Measurements from ENCODE around the gene LMO4.
A peak's percentile ranks its signal among the peaks of the same experiment; 100 is the strongest.

LMO4 gene, protein sequence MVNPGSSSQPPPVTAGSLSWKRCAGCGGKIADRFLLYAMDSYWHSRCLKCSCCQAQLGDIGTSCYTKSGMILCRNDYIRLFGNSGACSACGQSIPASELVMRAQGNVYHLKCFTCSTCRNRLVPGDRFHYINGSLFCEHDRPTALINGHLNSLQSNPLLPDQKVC

DNA sequence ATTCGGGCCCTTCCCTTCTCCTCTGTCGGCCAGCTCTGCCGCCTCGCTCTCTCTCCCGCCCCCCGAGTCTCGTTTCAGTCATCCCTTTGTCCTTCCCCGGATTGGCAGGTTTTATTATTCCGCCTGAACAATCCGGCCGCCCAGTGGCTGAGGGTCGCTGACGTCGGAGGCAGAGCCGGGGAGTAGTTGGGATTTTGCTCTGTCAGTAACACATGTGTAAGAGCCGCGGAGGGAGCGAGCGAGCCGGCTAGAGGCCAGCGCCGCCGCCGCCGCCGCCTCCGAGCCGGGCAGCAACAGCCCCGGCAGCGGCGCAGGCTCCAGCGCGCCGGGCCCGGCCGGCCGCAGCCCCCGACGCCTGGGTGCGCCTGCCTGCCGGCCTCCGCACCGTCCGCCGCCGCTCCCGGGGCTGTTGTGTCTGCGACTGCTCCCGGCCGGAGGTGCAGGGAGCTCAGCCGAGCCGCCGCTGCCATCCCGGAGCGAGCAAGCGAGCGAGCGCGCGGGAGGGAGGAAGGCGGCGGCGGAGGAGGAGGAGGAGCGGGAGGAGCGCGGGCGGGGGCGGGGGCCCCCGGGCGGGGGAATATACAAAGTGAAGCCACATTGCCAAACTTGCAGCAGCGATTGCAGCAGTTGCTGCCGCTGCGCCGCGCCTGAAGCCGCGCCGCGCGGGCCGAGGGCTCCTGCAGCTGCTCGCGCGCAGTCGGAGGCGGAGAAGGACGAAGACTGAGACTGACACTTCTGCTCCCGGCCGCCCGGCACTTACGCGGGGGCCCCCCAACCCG is at the start of gene LMO4:
Gene LMO4 (plus strand): TSS at position 609 of the 779 bp plus-strand sequence. CDS start 3,136 bp downstream, outside the sequence.
- DNase-seq: peak; percentile 95 to 97

GRCh38 chr1:87279536-87279875 is 49.2 kb upstream of the LMO4 start:
- DNase-seq: no peak

DNA sequence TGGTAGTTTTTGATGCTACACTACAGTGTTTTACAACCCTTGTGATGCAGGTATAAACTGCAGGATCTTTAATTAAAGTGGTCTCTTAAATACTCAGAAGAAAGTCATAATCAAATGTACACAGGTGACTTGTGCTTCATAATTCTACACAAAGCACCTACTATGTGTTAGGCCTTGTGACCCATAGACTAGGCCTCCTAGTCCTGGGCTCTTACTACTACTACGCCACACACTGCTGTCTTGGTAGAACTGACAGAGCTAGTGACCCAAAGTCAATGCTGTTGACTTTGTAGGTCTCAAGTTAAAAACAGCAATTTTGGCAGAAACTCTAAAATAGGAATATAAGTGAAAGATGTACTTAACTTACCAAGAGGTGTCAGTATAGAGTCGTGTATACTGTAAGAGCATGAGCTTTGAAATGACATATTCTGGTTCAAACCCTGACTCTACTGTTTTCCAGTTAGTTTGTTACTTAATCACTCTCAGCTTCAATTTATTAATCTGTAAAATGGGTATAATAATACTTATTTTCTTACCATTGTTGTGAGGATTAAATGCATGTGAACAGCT is 48.6 kb upstream of the LMO4 start:
- DNase-seq: peak in 1 of 2 experiments; percentile 3

DNA sequence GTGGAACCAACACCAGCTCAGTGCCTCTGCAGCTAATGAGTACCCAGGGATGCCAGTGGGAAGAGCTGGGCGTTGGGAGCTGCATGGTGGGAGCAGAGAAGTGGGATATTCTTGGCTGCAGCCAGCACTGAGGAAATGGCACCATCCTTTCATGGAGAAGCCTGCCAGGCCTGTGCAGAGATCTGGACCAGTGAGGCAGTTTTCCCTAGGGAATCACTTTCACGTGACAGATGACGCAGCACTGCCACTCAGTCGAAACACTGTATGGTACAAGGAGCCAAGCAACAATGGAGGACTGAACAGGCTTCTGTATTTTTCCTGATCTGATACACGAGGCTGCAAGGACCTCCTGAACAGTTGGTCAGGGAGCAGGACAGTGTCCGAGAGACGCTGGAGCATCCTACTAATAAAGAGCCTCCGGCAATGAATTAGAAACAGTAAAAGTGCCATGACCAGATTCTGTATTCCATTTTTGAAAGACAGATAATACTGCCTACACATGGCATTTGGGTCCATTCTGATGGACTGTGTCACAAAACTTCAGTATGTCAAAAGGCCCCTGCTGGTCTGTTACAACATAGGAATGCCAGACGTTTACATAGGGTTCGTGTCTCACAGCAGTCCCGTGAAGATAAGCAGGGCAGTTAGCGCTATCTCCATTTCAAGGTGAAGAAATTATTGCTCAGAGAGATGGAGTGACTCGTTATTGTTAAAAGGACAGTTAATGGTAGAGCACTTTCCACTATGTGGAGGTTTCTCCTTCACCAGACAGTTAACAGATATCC is 44.0 kb upstream of the LMO4 start:
- DNase-seq: no peak

DNA sequence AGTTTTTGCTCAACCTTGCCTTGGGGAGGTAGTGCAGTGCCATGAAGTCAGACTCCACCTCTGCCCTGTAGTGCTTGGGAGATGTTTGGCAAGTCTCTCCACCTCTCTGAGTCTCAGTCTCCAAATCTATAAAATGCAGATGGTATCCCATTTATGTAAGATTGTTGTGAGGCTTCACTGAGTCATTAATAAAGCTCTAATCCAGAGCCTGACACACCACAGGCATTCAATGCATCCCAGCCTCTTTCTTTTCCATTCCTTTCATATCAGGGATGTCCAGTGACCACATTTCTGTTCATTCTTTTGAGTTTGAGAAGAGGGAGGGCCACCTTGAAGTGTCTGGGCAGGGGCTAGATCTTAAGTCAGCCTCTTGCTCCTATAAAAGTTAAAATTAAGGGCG is 37.6 kb upstream of the LMO4 start:
- no peak for DNase-seq

- peak; percentile 46 to 49 for DNase-seq
Measured at GRCh38 chr1:87292684-87293493, 35.8 kb upstream of the LMO4 start.

DNA sequence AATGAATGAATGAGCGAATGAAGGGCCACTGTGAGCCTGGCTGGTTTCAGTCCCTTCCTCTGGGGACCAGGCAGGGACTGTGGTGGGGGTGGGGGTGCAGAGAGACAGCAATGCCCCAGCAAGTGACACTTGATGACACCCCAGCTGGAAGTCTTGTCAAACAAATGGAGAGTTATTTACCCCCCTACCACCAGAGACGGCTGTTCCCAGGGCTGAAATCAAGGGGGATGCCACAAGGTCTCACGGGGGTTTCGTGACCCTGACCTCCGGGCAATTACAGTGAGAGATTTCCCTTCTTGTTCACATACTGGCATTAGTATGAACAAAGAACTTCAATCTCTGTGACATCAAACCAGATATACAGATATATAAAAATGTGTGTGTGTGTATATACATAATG is 34.0 kb upstream of the LMO4 start:
- DNase-seq: no peak

DNA sequence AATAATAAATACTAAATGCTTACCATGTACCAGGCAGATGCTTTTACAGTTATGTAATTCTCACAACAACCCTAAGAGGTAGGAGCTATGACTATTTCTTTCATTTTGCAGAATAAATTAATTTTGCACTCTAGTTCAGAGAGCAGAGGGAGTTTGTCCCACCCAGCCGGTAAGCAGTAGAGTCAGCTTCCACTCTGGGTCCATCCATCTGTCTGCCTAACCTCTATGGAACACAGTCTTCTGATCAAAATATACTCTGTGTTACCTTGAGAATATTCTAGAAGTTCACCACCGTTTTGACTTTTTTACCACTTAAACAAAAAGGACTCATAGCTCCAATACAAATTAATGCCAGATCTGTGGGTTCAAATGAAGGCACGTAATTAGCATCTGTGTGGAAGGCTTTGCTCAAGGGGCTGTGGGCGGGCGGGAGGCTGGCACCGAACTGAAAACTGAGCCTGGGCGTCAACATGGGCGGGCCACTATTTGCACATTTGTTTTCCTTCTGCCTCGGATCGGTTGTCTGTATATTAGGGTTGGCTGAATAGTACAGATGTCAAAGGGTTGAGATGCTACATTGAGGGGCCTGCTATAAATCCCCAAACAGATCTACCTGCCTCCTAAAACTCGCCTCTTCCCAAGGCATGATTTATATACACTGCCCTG is 33.1 kb upstream of the LMO4 start:
- DNase-seq: no peak

DNA sequence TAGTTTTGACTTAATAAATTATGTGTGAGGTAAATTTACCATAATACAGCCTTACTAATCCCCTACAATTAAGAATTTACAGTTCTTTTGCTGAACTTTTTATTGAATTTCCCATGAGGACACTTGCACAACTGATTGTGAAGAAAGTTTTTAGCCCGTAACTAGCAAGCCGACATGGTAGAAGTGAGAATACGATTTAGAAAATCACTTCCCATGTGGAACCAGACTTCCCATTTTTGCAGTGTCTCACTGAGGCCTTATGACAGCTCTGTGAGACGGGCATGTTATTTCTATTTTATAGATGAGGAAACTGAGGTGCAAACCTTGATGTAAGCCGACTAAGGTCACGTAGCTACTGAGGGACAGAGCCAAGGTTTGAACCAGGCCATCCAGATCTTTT is 32.5 kb upstream of the LMO4 start:
- no peak for DNase-seq

DNA sequence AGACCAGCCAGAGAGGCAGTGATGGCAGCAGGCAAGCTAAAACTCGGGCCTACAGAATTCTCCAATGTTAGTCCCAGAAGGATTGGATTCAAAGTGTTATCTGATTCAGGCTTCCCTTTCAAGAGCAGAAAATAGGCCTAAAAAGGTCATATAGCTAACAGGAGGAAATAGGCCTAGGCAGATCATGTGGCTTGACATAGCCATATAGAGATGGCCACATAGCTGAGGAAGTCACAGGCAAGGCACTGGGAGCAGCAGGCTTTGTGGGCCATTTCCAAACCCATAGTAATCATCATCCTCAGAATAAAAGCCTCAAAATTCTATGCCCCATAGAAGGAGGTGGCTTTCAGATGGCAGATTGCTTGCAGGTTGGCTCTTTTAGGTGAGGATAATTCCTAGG is 29.0 kb upstream of the LMO4 start:
- DNase-seq: no peak

DNA sequence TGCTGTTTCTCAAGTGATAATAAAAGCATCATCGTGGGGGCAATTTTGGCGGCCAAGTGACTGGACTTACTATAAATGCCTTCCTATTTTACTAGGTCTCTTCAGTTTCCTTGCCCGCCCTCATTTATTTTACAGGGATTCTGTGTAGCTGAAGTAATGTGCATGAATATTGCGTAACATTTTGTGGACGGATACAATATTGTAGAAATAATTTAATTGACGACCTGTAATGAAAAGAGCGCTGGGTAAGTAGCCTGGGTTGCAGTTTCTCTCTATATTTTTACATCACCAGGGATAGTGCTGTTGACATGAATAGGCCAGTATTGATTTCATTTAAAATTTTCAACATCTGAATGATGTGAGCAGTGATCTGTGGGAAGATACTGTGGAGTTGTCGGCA is 28.1 kb upstream of the LMO4 start:
- DNase-seq: no peak

DNA sequence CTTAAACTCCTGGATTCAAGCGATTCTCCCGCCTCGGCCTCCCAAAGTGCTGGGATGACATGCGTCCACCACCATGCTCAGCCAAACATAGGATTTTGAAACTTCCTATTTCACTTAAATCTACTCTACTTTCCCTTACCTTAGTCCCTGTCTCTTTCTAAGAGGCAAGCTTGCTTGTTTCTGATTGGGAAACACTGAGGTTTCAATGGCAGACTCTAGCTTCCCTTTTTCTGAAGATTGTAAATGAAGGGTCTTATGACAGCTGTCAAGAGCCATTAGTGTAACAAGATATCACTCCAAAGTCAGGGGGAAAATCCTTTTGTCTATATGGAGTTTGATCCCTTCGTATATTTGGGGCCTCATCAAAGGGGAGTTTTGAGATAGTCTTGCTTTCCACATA is 23.5 kb upstream of the LMO4 start:
- DNase-seq: no peak

DNA sequence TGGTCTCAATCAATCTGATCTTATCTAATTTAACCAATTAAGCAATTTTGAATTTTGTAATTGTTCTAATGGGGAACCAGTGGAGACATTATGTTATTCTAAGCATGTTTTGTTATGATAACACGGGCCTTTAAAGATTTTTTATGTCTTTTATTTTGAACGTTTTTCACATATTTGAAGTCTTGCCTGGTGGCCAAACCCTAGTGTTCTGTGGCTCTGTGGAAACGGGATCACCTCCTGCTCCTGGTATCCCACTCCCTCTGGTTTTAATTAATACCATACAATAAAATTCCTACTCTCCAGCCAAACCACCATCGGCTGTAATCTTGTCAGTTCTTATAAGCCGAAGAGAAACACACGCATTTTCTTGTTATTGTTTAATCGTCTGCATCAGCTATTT is 22.9 kb upstream of the LMO4 start:
- DNase-seq: no peak

DNA sequence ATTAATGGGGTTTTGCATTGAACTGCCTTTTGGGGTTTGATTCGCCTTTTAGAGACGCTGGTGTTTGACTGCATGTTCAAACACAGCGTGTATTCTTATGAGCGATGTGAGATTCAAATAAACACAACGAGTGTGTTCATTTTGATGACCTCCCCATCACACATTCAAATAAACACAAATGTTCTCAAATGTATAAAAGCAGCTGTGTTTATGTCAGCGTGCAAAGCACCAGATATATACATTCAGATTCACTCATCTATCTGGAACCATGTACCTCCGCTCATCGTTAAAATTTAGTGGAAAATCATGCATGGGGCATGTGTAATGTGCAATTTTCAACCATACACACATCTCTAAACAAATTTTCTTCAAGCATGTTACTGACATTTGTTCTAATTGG is 21.4 kb upstream of the LMO4 start:
- DNase-seq: no peak

DNA sequence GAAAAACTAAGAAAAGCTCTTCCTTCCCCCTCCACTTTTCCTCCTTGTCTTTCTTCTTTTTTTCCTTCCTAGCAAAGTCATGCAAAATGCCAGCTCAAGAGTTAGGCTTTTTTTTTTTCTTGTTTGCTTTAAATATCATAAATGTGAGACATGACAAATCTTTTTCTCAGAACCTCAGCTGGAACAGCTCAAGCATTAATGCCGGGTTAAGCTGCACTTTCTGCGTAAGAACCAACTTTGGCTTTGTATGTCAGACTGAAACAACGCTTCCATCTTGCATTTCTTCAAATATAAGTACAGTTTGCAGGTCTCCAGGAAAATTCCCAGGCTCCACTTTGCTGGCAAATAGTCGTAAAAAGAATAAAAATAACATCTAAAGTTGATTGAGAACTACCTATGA is 20.7 kb upstream of the LMO4 start:
- no peak for DNase-seq

DNA sequence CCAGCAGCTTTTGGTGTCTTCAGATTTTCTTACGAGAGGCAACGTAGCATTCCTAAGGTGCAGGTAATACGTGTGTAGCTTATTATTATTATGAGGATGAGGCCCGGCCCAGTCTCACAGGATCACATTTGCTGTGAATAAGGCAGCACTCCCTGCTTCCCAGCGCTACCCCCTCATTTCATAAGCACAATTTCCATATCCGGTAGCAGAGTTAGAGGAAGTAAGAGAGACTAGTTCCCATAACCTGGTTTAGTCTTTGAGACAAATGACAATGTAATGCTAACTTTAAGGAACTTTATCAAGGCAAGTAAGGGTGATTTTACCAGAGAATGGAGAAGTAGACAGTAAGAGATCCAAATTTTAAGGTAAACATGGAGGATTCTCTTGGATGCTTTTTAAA is 14.6 kb upstream of the LMO4 start:
- DNase-seq: no peak

DNA sequence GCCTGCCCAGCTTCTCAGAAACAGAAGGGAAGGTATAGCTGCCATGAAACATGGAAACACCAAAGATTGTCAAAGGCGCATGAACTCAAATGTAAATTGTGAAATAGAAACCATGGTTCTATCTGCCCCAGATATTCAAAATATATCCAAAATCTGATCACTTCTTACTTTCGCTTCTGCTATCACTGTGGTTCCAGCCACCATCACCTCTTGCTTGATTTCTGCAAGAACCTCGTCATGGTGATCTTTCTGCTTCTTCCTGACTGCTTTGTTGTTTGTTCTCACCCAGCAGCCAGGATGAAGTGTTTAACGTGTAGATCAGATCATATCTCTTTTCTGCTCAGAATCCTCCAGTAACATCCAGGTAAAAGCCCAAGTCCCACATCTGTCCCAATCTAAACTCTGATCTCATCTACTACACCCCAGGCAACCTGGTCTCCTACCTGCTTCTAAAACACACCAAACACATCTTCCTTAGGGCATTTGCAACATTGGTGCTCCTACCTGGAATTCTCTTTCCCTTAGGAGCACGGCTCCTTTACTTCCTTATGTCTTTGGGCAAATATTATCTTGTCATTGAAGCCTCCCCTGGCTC is 10.5 kb upstream of the LMO4 start:
- no peak for DNase-seq

- DNase-seq: no peak
Measured at GRCh38 chr1:87318806-87319205, 9.9 kb upstream of the LMO4 start.

- peak; percentile 28 to 36 for DNase-seq
Measured at GRCh38 chr1:87325982-87326738, 2.5 kb upstream of the LMO4 start.

GRCh38 chr1:87327376-87328271 is 1.1 kb upstream of the LMO4 start:
- DNase-seq: no peak
